A673 (cell line): ENCODE measurements around the gene SLC29A2. TPM values are rescaled to one million over a fixed set of nuclear protein-coding genes. Genes with fewer than 3 reads are reported as not detected.

Experiments
- BruUV-seq: library from RNA; stranded (reverse); fragments of 400-500 nt; replicated peaks from 2 replicates; lab custom pipeline; 2021; lab: Mats Ljungman, UMichigan
- CTCF ChIA-PET: fragments of 300-600 bp; sonication (Branson Sonifier 250); formaldehyde crosslinking; loops from one replicate; lab custom pipeline; 2022; ENCODE audit warnings: antibody characterized with exemption; lab: Charles Lee
- POLR2A ChIA-PET: fragments of 300-600 bp; sonication (Branson Sonifier 250); formaldehyde crosslinking; loops from one replicate; lab custom pipeline; 2022; ENCODE audit warnings: antibody characterized with exemption; ENCODE audit not compliant: low non-redundant PET; lab: Charles Lee
- DNase-seq: peaks from one replicate; pipeline ENCODE4 v3.0.0-alpha.2; 2015; ENCODE audit warnings: low spot score
- H3K27ac ChIP-seq: fragments of 200-600 bp; sonication (generic); 2 replicates; pipeline ENCODE4 v1.5.1; 2016; ENCODE audit warnings: mixed run types, low read depth, mild to moderate bottlenecking, mixed read lengths, antibody characterized with exemption, low read length; ENCODE audit not compliant: poor library complexity, severe bottlenecking
- H3K27me3 ChIP-seq: fragments of 200-600 bp; sonication (generic); replicated peaks from 2 replicates; pipeline ENCODE4 v1.6.1; 2017; ENCODE audit warnings: mixed run types, low read depth, mild to moderate bottlenecking, mixed read lengths, antibody characterized with exemption, low read length; ENCODE audit not compliant: insufficient read depth, poor library complexity
- H3K36me3 ChIP-seq: fragments of 200-600 bp; sonication (generic); 2 replicates; pipeline ENCODE4 v1.6.1; 2016; ENCODE audit warnings: mixed run types, mild to moderate bottlenecking, mixed read lengths, antibody characterized with exemption, low read length; ENCODE audit not compliant: insufficient read depth, poor library complexity, severe bottlenecking
- H3K4me1 ChIP-seq: fragments of 200-600 bp; sonication (generic); 2 replicates; pipeline ENCODE4 v1.6.1; 2017; ENCODE audit warnings: mixed run types, mild to moderate bottlenecking, mixed read lengths, antibody characterized with exemption, low read length; ENCODE audit not compliant: insufficient read depth, poor library complexity, severe bottlenecking
- H3K4me3 ChIP-seq: fragments of 200-600 bp; sonication (generic); 2 replicates; pipeline ENCODE4 v1.5.1; 2016; ENCODE audit warnings: low read depth, mixed run types, mild to moderate bottlenecking, mixed read lengths, low read length; ENCODE audit not compliant: poor library complexity, severe bottlenecking
- H3K9me3 ChIP-seq: fragments of 200-600 bp; sonication (generic); 2 replicates; pipeline ENCODE4 v1.6.1; 2016; ENCODE audit warnings: mixed run types, low read depth, mild to moderate bottlenecking, mixed read lengths, antibody characterized with exemption, low read length; ENCODE audit not compliant: poor library complexity, severe bottlenecking
- EZH2 ChIP-seq: fragments of 200-600 bp; sonication (generic); IDR thresholded peaks from 2 replicates; pipeline ENCODE4 v1.6.1; 2017; ENCODE audit warnings: borderline replicate concordance, low read depth, mild to moderate bottlenecking, mixed read lengths, antibody characterized with exemption, low read length; ENCODE audit not compliant: poor library complexity, severe bottlenecking
- intact Hi-C: fragments of 100-400 bp; cut with micrococcal nuclease; formaldehyde crosslinking; loops from one replicate; pipeline ENCODE4 v1.10.0; 2022; ENCODE audit not compliant: unreplicated experiment
- total RNA-seq: library from RNA; stranded (reverse); gene quantifications from 2 replicates; pipeline ENCODE4 v1.2.3, GENCODE V29; 2021
- TF ChIP-seq, protein P1 (sequence below): fragments of 300-800, 200-600 bp; sonication (generic); conservative IDR thresholded peaks from 2 replicates; pipeline ENCODE4 v1.5.1; 2017; ENCODE audit warnings: low read depth, mild to moderate bottlenecking, antibody characterized with exemption, low read length, moderate library complexity, mixed read lengths

Gene SLC29A2
- total RNA-seq, 1 experiment from 2014 or later = 62.4 TPM

DNA sequence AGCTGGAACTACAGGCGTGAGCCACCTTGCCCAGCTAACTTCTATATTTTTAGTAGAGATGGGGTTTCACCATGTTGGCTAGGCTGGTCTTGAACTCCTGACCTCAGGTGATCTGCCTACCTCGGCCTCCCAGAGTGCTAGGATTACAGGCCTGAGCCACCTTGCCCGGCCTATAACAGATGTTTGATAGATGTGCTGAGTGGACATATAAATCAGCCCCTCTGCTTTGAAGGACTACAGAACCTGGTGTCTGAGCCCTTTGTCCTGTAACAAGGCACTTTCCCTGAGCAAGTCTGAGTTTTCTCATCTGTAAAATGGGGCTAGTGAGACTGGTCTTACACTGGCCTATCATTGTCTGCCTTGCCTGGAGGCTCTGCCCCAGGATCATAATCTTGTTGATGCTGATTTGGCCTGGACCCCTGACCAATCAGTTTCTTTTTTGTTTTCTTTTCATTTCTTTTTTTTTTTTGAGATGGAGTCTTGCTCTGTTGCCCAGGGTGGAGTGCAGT lies 42.3 kb downstream of the SLC29A2 start:
- POLR2A ChIA-PET = interaction anchor here (0.6 kb wide), 1 partner anchor 198 kb away, joined by 9 read pairs; no protein-coding TSS in a partner anchor
- no peak overlapping the region for H3K27ac ChIP-seq
- H3K36me3 ChIP-seq = no peaks in the 10 kb centered on the region
- no peaks in the 10 kb centered on the region for H3K27me3 ChIP-seq
- DNase-seq = no peak
- no peaks in the 10 kb centered on the region for H3K9me3 ChIP-seq
- H3K4me3 ChIP-seq = no peak overlapping the region
- BruUV-seq = no TSS peak
- intact Hi-C loops = loop anchor here (5.0 kb wide), 1 partner anchor 107 kb away; no protein-coding TSS in a partner anchor
- CTCF ChIA-PET = interaction anchor here (0.6 to 1.1 kb wide), 2 partner anchors 13 to 17 kb away, joined by 7 to 17 read pairs; partner anchors contain the start of gene CD248
- peaks cover 24% of the 10 kb centered on the region for H3K4me1 ChIP-seq
- TF ChIP-seq, protein P1, sequence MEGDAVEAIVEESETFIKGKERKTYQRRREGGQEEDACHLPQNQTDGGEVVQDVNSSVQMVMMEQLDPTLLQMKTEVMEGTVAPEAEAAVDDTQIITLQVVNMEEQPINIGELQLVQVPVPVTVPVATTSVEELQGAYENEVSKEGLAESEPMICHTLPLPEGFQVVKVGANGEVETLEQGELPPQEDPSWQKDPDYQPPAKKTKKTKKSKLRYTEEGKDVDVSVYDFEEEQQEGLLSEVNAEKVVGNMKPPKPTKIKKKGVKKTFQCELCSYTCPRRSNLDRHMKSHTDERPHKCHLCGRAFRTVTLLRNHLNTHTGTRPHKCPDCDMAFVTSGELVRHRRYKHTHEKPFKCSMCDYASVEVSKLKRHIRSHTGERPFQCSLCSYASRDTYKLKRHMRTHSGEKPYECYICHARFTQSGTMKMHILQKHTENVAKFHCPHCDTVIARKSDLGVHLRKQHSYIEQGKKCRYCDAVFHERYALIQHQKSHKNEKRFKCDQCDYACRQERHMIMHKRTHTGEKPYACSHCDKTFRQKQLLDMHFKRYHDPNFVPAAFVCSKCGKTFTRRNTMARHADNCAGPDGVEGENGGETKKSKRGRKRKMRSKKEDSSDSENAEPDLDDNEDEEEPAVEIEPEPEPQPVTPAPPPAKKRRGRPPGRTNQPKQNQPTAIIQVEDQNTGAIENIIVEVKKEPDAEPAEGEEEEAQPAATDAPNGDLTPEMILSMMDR = no peak
- TF ChIP-seq EZH2 = no peak

DNA sequence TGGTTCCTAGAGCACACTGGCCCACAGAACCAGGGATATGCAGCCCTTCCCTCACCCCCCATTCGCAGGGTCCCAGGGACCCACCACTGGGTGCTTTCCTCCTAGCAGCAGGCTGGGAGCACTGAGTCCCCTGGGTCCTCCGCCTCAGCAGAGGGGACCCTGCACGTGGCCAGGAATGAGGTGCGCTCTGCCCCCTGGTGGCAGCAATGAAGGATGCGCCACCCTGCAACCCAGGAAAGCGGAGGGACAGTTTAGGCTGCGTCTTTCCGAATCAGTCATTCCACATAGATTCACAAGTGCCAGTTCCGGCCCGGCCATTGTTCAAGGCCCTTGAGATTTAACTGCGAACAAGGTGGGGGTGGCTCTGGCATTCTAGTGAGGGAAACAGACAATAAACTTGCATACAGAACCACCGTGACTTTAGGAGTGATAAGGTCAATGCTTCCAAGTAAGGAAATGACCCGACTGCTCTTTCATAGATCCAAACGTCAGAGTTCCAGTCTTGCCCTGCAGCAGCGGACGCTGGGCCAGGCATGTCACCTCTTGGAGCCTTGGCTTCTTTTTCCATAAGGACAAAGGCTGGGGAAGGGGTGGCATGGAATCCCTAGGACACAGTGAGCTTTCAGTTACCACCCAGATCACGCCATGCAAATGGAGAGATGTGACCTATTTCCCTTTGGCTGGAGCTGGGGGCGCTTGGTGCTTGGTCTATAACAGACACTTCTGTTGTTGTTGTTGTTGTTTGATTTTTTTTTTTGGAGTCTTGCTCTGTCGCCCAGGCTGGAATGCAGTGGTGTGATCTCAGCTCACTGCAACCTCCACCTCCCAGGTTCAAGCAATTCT lies 43.0 kb downstream of the SLC29A2 start:
- intact Hi-C loops = loop anchor here (1.0 to 5.0 kb wide), 2 partner anchors 16 to 106 kb away; no protein-coding TSS in a partner anchor
- CTCF ChIA-PET = interaction anchor here (0.5 to 1.1 kb wide), 5 partner anchors 12 to 57 kb away, joined by 3 to 17 read pairs (median 5); partner anchors contain the start of gene CD248
- peak overlapping the region; percentile 59 for H3K27ac ChIP-seq
- BruUV-seq = no TSS peak
- no peaks in the 10 kb centered on the region for H3K9me3 ChIP-seq
- no peak overlapping the region for H3K4me3 ChIP-seq
- peaks cover 24% of the 10 kb centered on the region for H3K4me1 ChIP-seq
- no peaks in the 10 kb centered on the region for H3K27me3 ChIP-seq
- POLR2A ChIA-PET = interaction anchor here (0.6 kb wide), 1 partner anchor 199 kb away, joined by 9 read pairs; no protein-coding TSS in a partner anchor
- TF ChIP-seq EZH2 = no peak
- TF ChIP-seq, protein P1 = peak; percentile 100
- H3K36me3 ChIP-seq = no peaks in the 10 kb centered on the region
- peak; percentile 95 for DNase-seq

DNA sequence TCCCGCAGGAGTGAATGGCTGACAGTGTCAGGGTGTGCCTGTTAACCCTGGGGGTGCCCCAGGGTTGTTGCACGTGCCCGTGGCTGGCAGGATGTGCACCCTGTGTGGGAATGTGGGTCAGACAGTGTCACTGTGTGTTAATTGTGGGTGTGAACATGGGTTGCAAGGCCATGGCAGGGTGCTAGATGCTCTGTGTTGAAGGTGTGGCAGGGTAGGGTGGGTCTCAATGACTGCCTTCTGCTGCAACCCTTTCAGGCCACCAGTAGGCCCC lies 43.6 kb downstream of the SLC29A2 start:
- Histone ChIP-seq H3K4me3 (no peak overlapping the region), H3K27ac (peak overlapping the region; percentile 59), H3K27me3 (no peaks in the 10 kb centered on the region), H3K4me1 (peaks cover 24% of the 10 kb centered on the region), H3K36me3 (no peaks in the 10 kb centered on the region), H3K9me3 (no peaks in the 10 kb centered on the region)
- no peak for TF ChIP-seq EZH2
- TF ChIP-seq, protein P1 = no peak
- ChIA-PET POLR2A (no interaction called here), CTCF (no interaction called here)
- intact Hi-C loops = loop anchor here (1.0 to 5.0 kb wide), 2 partner anchors 16 to 106 kb away; no protein-coding TSS in a partner anchor
- BruUV-seq = no TSS peak
- DNase-seq = no peak
